H54 (cell line): ENCODE measurements around the gene RNF5.
A peak's percentile ranks its signal among the peaks of the same experiment; 100 is the strongest.

ENCODE experiments used
- DNase-seq: peaks from one replicate; pipeline ENCODE4 v3.0.0; 2011; ENCODE audit warnings: low spot score, mixed read lengths; ENCODE audit not compliant: insufficient read length
- FAIRE-seq: peaks from 3 replicates; lab custom pipeline; 2011; peaks lifted over from hg19 to GRCh38; lab: Jason Lieb, UNC
- POLR2A ChIP-seq: IDR thresholded peaks from 2 replicates; pipeline ENCODE4 v1.6.1; 2011; ENCODE audit warnings: low read depth, mild to moderate bottlenecking, low read length

Gene RNF5

DNA sequence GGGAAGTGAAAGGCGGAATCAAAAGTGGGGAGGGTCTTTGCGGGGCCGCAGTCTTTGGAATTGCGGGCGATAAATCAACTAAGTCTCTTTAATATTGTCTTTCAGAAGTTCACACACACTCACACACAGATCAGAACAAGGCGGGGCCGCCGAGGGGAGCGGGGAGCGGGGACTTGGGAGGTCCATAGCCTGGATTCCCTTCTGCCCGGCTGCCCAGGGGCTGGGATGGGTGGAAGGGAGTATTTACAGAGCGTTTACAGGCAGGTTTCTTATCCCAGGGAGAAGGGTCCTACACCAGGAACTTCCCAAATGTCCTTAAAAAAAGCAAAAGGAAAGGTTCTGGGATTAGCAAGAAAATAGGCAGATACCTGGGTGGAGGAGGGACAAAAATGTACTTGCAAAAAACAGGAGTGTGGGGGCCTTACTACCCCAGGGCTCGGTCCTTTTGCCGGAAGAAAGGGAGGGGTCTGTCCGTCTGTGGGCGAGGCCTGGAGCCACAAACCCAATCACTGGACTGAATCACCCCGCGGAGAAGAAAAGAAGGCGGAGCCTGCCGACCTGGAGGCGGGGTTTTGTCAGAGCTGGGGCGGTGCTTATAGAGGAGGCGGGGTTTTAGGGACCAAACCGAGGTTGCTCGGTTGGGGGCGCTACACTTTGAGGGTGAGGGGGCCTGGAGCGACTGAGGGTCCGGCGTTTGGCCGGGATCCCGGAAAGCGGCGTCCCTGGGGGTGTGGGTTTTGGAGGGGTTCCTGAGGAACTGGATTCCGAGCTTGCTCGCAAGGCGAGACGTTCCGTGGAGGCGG, 29.7 kb upstream of the RNF5 start:
- FAIRE-seq (no peak), DNase-seq (no peak)
- TF ChIP-seq POLR2A, result no peak

DNA sequence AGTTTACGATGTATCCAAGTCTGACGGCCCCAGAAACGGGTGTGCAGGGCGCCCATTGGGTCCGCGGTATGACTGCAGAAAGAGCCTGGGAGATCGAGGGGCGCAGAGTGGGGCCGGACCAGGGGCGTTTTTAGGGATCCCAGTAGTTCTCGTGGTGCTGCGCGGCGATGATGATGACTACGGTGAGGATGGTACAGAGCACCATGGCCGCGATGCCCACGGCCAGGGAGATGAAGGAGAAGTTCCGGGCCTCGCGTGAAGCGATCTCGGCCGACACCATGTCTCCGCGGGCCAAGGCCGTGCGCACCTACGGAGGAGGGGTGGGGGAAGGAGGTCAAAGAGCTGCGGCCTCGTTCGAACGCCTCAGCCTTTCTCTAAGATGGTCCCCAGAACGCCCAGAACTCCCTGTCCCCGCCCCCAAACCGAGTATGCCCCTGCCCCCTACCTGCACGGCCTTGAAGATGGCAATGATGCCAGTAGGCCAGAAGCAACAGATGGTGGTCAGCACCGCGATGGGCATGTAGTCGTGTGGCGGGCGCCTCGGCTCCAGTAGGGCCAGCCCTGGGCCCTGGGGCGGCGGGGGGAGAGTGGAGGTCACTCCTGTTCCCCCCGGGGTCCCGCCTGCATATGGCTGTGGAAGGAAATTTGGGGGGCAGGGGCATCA, 29.0 kb upstream of the RNF5 start:
- no peak for TF ChIP-seq POLR2A
- DNase-seq (no peak), FAIRE-seq (no peak)

- TF ChIP-seq POLR2A, result no peak
- no peak for DNase-seq
- no peak for FAIRE-seq
These were observed 28.0 kb upstream of the RNF5 start for GRCh38 chr6:32149932-32150870.

GRCh38 chr6:32151181-32151862, 26.9 kb upstream of the RNF5 start:
- TF ChIP-seq POLR2A, result no peak
- no peak for DNase-seq
- no peak for FAIRE-seq

GRCh38 chr6:32151863-32152768, 26.1 kb upstream of the RNF5 start, which contains the start of gene PRRT1:
Gene PRRT1 (minus strand): TSS chr6:32151939. CDS start chr6:32151827, 112 bp downstream.
- FAIRE-seq, result no peak

GRCh38 chr6:32152769-32153563, 25.2 kb upstream of the RNF5 start:
- FAIRE-seq (no peak), DNase-seq (no peak)
- no peak for TF ChIP-seq POLR2A

More at GRCh38 chr6:32151863-32152768, 26.1 kb upstream of the RNF5 start, which contains the start of gene PRRT1:
- no peak for DNase-seq
- no peak for TF ChIP-seq POLR2A

DNA sequence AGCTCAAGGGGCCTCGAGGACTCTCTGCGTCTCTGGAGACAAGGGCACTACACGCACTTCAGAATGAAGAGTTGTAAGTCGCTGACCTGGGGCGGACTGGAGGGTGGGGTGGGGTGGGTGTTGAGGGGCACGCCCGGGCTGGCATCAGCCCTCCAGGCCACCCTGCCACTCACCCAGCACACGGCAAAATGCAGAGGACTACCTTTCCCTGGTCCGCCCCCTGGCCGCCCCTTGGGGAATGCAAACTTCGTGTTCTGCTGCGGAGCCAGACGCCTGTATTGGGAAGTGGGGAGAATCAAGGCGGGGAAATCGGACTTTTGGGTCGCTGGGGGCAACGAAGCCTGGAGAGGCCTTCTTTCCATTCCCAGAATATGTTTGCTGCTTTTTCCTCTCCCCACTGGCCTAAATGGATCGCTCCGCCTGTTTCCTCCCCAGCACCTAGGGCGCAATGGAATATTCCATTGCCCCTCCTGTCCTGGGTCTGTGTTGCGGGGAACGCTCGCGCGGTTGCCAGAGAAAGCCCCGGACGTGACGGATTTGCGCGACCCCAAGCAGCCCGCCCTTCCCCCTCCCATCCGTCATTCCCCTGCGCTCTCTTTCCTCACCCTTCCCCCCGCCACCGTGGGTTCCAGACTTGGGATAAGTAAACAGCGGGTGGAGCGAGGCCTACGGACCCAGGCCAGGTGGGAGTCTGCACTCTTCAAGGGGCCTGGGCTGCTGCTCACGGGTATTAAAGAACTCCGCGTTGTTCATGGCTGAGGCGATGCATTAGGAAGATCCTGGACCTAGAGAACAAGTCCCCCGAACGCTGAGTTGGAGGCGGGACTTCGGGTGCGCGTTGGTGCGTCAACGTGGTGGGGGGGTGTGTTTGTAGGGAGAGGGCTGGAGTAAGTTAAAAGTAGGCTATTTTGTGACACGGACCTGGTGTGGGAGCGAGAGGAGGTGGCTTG, 24.4 kb upstream of the RNF5 start, which contains the start of gene PPT2:
Gene PPT2 (plus strand): TSS at position 578 of the 950 bp plus-strand sequence. CDS start 454 bp downstream, outside the sequence.
- peak; percentile 66 for FAIRE-seq
- TF ChIP-seq POLR2A, result peak; percentile 8; the same call in 1 of the 2 replicates
- peak; percentile 86 for DNase-seq

GRCh38 chr6:32154514-32155161, 23.6 kb upstream of the RNF5 start:
- no peak for TF ChIP-seq POLR2A
- FAIRE-seq (no peak), DNase-seq (peak; percentile 64)

DNA sequence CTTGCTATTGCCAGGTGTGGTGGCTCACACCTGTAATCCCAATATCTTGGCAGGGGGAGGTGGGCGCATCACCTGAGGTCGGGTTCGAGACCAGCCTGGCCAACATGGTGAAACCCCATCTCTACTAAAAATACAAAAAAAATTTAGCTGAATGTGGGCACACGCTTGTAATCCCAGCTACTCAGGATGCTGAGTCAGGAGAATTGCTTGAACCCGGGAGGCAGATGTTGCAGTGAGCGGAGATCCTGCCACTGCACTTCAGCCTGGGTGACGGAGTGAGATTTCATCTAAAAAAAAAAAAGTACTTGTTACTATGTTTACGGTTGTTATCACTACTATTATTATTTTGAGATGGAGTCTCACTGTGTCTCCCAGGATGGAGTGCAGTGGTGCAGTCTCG, 21.3 kb upstream of the RNF5 start:
- DNase-seq (no peak), FAIRE-seq (no peak)
- TF ChIP-seq POLR2A, result no peak

DNA sequence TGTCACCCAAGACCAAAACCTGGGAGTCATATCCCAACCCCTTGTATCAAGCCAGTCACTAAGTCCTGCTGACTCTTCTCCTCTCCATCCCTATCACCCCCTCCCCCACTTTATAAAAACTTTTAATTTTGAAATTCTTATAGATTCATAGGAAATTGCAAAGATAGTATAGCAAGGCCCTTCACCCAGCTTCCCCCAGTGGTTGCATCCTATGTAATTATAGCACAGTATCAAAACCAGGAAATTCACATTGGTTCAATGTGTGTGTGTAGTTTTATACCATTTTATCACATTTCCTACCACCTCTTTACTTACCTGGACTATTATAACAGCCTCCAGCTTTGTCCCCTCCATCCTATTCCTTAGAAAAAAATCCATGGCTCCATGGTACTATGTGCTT, 20.2 kb upstream of the RNF5 start:
- no peak for TF ChIP-seq POLR2A
- no peak for DNase-seq
- no peak for FAIRE-seq
